SU-DHL-6 (cell line): ENCODE data around the gene ASB18.

Source experiments
- CTCF ChIP-seq: fragments of 200-600 bp; sonication (generic); IDR thresholded peaks from one replicate; pipeline ENCODE4 v1.5.1; 2017; ENCODE audit warnings: antibody characterized with exemption, mild to moderate bottlenecking, low read length, moderate library complexity; ENCODE audit not compliant: insufficient read depth, poor library complexity, severe bottlenecking
- EZH2phosphoT487 ChIP-seq: fragments of 200-600 bp; sonication (generic), shearing (Covaris generic); conservative IDR thresholded peaks from 2 replicates; pipeline ENCODE4 v1.6.1; 2018; ENCODE audit warnings: mild to moderate bottlenecking, antibody characterized with exemption, low read length, moderate library complexity, mixed read lengths

GRCh38 chr2:236157366-236157765, 106.8 kb downstream of the ASB18 start:
- TF ChIP-seq CTCF: no peak
- no peak for TF ChIP-seq EZH2phosphoT487
